ENCODE measurements around the gene WDR90.

DNA sequence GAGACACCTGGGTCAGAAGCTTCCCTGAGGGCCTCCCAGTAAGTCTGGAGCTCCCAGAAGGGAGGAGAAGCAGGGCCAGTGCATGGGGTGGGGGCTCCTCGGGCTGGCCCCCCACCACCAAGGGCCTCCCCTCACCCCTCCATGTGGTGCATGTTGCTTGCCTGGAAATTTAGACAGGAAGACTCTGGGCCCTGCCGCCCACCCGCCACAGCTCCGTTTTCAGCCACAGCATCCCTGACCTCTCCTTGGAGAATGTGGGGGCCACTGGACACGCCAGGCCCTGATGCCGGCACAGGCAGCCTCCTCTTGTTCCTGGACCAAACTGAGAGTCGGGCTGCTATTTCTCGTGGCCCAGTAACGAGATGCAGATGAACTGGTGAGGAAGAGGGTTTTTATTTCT lies 10.3 kb upstream of the WDR90 start:
- TF ChIP-seq, protein P1, sequence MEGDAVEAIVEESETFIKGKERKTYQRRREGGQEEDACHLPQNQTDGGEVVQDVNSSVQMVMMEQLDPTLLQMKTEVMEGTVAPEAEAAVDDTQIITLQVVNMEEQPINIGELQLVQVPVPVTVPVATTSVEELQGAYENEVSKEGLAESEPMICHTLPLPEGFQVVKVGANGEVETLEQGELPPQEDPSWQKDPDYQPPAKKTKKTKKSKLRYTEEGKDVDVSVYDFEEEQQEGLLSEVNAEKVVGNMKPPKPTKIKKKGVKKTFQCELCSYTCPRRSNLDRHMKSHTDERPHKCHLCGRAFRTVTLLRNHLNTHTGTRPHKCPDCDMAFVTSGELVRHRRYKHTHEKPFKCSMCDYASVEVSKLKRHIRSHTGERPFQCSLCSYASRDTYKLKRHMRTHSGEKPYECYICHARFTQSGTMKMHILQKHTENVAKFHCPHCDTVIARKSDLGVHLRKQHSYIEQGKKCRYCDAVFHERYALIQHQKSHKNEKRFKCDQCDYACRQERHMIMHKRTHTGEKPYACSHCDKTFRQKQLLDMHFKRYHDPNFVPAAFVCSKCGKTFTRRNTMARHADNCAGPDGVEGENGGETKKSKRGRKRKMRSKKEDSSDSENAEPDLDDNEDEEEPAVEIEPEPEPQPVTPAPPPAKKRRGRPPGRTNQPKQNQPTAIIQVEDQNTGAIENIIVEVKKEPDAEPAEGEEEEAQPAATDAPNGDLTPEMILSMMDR (IDR thresholded peaks at IDR 0.05; ENCODE audit: low read depth, low read length, poor library complexity, severe bottlenecking), result no peak
- TF ChIP-seq EZH2phosphoT487 (IDR thresholded peaks at IDR 0.05; ENCODE audit: borderline replicate concordance, low read length), result no peak
